GM12801 (cell line): ENCODE data around the gene ATP9B.

ENCODE experiments used
- CTCF ChIP-seq: IDR thresholded peaks from one replicate; pipeline ENCODE4 v1.5.1; 2011; ENCODE audit warnings: control low read depth; ENCODE audit not compliant: insufficient read length; ENCODE audit errors: extremely low read depth

The ATP9B gene

GRCh38 chr18:79365701-79366100 is 296.5 kb downstream of the ATP9B start:
- no peak for TF ChIP-seq CTCF

- no peak for TF ChIP-seq CTCF
Measured at GRCh38 chr18:79366177-79367094, 297.2 kb downstream of the ATP9B start.

- TF ChIP-seq CTCF = no peak
Measured at GRCh38 chr18:79367480-79367879, 298.3 kb downstream of the ATP9B start.

GRCh38 chr18:79367989-79368388 is 298.8 kb downstream of the ATP9B start:
- no peak for TF ChIP-seq CTCF

- TF ChIP-seq CTCF = no peak
Measured at GRCh38 chr18:79368681-79369080, 299.5 kb downstream of the ATP9B start.

- TF ChIP-seq CTCF = no peak
Measured at GRCh38 chr18:79371561-79372121, 302.4 kb downstream of the ATP9B start.

- no peak for TF ChIP-seq CTCF
Measured at GRCh38 chr18:79372461-79372860, 303.3 kb downstream of the ATP9B start.
